IPS-18c (cell line): Measurements from ENCODE around the gene SPTB.

Experiments
- H3K4me3 ChIP-seq: 2 replicates; pipeline ENCODE4 v1.7.0; 2013; ENCODE audit warnings: low read depth, mild to moderate bottlenecking, low read length, moderate library complexity; ENCODE audit not compliant: insufficient read depth
- H3K9me3 ChIP-seq: one replicate; pipeline ENCODE4 v1.6.1; 2013; ENCODE audit warnings: mild to moderate bottlenecking, low read length, moderate library complexity; ENCODE audit not compliant: control insufficient read depth, insufficient read depth

SPTB gene

GRCh38 chr14:64899958-64900357 lies 20.3 kb upstream of the SPTB start:
- Histone ChIP-seq H3K4me3 (no peak overlapping the region), H3K9me3 (no peaks in the 10 kb centered on the region)

DNA sequence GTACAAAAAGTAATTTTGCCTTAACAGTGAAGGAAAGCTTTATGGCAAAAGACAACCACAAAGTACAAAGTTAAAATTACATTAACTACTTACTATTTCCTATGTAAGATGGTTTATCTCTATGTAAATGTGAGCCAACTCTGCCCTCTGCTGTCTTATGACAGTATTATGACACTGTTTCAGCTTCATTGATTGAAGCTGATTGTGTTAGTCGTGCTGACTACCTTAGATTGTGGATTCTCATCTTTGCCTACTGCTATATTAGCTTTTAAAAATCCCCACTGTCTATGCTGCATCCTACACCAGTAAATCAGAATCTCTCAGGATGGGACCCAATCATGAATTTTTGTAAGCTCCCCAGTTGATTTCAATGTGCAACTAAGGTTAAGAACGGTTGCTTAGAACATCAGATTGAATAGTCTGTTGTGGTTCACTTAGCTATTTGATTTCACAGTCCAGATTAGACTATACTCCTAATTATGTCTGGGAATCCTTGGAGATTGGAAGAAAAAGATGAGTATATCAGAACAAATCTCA lies 12.2 kb upstream of the SPTB start:
- H3K4me3 ChIP-seq = no peak overlapping the region
- peaks cover 2% of the 10 kb centered on the region for H3K9me3 ChIP-seq

GRCh38 chr14:64891173-64891838 lies 11.6 kb upstream of the SPTB start:
- H3K9me3 ChIP-seq = peaks cover 2% of the 10 kb centered on the region
- no peak overlapping the region for H3K4me3 ChIP-seq

DNA sequence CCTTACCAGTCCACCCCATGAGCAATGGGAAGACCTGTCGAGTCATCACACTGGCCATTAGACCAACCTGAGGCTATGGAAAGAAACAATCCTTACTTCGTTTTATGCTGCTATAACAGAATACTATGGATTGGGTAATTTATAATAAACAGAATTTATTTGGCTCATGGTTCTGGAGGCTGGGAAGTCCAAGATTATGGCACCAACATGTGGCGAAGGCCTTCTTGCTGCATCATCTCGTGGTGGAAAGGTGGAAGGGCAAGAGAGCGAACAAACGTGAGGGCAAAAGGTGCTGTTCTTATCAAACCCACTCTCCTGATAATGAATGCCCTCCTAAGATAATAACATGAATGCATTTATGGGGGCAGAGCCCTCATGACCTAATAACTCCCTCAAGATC lies 9.6 kb upstream of the SPTB start:
- Histone ChIP-seq H3K9me3 (peaks cover 2% of the 10 kb centered on the region), H3K4me3 (no peak overlapping the region)

DNA sequence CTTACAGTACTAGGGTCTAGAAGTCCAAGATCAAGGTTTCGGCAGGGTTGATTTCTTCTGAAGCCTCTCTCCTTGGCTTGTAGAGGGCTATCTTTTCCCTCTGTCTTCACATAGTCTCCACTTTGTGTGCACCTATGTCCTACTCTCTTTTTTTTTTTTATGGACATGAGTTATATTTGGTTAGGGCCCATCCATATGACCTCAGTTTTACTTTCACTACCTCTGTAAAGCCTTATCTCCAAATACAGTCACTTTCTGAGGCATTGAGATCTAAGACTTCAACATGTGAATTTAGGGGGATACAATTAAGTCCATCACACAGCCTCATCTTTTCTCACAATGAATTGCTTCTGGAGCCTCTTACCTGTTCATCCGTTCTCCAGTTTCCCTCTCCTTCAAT lies 5.9 kb upstream of the SPTB start:
- Histone ChIP-seq H3K4me3 (no peak overlapping the region), H3K9me3 (peaks cover 2% of the 10 kb centered on the region)

DNA sequence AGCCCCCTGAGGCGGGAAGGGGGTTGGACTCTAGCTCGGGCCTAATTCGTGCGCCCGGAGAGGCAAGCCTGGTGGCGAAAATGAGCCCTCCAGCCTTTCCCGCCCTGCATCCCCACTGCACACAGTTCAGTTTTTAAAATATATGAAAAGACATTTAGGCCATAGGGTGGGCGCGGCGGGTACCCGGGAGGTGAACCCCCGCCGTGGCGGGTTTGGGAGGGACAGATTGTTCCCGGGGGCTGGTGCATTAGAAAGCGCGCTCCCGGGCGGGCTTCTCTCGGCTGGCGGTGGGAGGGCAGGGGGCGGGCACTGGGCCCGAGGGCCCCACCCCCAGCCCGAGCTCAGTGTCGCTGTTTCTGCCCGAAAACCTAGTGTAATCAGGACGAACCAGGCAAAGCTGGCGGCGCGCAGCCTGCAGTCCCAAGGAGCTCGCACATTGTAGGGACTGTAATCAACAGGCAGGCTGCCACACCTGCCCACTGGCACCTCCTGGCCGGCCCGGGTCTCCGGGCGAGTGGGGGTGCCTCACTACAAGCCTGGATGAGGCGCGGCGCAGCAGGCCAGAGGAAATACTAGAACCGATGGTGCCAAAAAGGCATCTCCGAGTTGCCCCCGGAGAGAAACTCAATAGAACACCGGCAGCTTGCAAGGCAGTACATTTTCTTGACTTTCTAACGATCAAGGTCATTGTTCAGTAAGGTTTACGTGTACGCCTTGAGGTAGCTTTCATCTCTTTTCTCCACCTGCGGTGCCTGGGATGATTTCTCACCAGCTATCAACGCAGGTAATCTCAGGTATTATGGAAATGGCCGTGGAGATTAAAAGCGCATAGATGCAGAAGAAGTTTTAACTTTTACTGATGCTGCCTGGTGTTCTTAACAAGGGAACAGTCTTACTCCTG lies 764 bp upstream of the SPTB start:
- Histone ChIP-seq H3K4me3 (peak overlapping the region; percentile 55), H3K9me3 (no peaks in the 10 kb centered on the region)

DNA sequence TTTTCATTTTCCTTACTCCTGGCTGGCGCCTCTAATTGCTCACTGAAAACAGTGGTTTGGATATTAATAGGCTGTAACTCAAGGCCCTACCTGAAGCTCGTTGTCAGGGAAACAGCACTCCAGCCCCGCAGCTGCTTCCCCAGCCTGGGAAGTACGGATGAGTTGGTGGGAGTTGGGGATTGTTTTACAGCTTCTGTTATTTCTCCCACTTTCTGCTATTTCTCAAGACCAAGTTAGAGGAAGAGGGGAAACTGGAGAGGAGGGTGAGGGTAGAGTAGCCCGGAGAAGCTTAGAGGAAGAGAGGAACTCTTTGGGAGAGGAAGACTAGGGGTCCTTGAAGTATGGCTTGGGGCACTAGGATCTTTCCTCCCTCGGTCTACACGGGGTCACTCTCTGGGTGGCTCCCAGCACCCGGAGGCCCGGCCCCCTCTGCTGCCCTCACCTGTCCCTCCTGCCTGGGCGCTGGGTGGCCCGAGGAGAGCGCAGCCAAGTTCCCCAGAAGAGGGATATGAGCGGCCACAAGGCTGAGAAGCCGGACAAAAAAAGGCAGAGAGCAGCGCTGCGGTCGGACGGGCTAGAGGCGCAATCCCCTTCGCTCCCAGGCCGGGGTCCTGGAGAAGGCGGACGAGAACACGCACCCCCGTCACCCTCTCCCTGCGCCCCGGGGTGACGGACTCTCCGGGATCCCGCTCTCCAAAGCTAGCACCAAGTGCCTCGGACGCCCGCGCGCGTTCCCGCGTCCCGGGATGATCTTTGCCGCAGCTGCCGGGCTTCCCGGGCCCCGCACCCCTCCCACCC lies 671 bp downstream of the SPTB start:
- Histone ChIP-seq H3K4me3 (peak overlapping the region; percentile 55), H3K9me3 (no peaks in the 10 kb centered on the region)

GRCh38 chr14:64877846-64878245 lies 1.9 kb downstream of the SPTB start:
- Histone ChIP-seq H3K9me3 (no peaks in the 10 kb centered on the region), H3K4me3 (no peak overlapping the region)

- Histone ChIP-seq H3K9me3 (no peaks in the 10 kb centered on the region), H3K4me3 (no peak overlapping the region)
Measured at GRCh38 chr14:64875350-64875749, 4.4 kb downstream of the SPTB start.

DNA sequence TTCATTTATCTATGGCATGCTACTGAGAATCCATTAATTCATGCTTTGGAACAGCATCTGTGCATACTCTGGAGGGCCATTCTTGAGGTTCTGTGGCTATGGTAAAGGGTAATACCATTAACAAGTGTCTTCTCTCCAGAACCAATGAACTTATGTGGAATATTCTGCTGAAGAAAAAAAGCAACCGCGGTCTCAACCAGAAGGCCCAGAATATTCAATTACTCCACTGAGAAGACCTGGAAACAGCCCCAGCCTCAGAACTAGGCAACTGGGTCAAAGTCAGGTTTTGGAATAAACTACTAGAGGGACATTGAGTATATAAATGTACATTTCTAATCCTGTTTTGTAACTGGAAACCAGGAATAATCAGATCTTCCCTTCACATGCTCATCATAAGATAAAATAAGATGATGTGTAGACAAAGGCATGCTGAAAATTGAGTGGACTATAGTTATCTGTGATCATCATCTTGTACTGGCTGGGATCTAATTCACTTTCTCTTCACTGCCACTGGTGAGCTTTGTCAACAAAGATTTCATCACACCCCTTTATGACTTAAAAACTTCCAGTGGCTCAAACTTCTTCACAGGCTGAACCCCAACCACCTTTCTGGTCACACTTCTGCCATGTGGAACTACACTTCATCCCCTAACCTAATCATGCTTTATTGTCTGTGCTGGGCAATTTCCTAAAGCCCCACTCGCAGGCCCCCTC lies 6.0 kb downstream of the SPTB start:
- Histone ChIP-seq H3K9me3 (no peaks in the 10 kb centered on the region), H3K4me3 (no peak overlapping the region)

DNA sequence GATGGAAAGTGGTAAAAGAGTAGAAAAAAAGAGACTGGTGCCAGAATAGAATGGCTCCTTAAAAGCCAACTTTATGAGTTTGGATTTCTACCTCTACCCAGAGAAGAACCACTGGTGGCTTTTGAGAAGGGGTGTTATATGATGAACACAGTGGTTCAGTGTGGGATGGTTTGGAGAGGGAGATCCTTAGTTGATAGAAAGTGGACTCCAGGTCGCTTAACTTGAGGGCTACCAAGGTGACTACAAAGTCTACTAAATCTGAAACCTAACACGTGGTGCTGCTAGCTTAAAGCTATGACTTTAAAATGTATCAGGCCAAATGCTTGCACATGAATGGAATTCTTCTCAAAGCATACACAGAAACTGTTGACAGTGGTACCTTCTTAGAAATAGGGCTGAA lies 8.4 kb downstream of the SPTB start:
- H3K9me3 ChIP-seq = no peaks in the 10 kb centered on the region

GRCh38 chr14:64870160-64870559 lies 9.5 kb downstream of the SPTB start:
- H3K9me3 ChIP-seq = no peaks in the 10 kb centered on the region
- H3K4me3 ChIP-seq = no peak overlapping the region

More for the DNA sequence above, 8.4 kb downstream of the SPTB start:
- no peak overlapping the region for H3K4me3 ChIP-seq

DNA sequence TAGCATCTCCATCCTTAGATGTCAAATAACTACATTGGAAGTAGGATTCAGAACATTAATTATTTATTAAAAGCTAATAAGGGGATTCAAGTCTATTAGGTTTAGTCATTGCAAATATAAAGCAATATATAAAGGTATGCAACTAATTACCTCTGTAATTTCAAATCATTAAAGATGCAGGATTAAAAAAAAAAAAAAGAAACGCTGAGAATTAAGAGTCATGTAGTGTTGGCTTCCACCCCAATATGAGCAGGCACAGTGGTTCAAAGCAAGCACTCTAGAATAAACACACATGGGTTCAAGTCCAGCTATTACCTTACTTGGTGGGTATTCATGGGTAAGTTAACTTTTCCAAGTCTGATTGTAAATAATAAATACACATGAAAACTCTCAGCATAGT lies 10.9 kb downstream of the SPTB start:
- Histone ChIP-seq H3K9me3 (no peaks in the 10 kb centered on the region), H3K4me3 (no peak overlapping the region)

DNA sequence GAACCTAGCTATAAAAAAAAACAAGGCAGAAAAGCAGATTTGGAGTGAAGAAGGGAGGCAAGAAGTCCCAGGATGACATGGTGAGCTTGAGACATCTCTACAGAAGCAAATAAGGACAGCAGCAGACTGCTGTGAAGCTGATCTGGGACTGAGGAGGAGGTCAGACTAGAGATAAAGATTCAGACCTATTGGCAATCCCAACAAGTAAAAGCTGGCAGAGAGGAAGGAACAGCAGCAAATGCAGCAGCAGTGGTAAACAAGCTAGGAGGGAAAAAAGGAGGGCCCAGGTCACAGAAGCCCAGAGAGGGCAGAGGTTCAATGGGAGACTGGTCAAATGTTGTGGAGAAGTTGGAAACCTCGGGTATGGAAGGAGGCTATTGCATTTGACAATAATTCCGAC lies 11.3 kb downstream of the SPTB start:
- Histone ChIP-seq H3K9me3 (no peaks in the 10 kb centered on the region), H3K4me3 (no peak overlapping the region)

DNA sequence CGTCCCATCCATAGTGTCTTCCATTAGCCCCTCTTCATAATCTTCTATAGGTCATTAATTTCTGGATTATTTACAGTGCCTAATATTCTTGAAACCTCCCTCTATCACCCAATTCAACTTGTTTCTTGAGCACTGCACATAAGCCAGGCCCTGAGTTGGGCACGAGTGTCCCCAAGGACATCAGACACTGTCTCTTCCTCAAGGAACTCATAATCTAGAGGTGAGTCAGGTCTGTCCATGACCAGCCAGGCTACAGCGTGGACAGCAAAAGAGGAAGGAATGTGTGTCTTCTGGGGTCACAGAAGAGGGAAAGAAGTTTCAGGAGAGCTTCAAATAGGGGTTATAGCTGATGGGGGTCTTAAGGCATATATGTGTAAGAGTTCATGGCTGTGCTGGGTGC lies 12.5 kb downstream of the SPTB start:
- Histone ChIP-seq H3K4me3 (no peak overlapping the region), H3K9me3 (no peaks in the 10 kb centered on the region)

- H3K4me3 ChIP-seq = no peak overlapping the region
- no peaks in the 10 kb centered on the region for H3K9me3 ChIP-seq
Measured at GRCh38 chr14:64865992-64866391, 13.7 kb downstream of the SPTB start.

GRCh38 chr14:64865109-64865508 lies 14.6 kb downstream of the SPTB start:
- no peaks in the 10 kb centered on the region for H3K9me3 ChIP-seq
- no peak overlapping the region for H3K4me3 ChIP-seq
